Mucosa of stomach (tissue), 1 donor: ENCODE results near the gene PRKCG.

ENCODE experiments used
- H3K27me3 ChIP-seq: one replicate; pipeline ENCODE4 v1.7.0; 2013; ENCODE audit warnings: mild to moderate bottlenecking, low read length; ENCODE audit not compliant: control insufficient read depth, insufficient read depth
- H3K36me3 ChIP-seq: one replicate; pipeline ENCODE4 v1.7.0; 2013; ENCODE audit warnings: low read length; ENCODE audit not compliant: control insufficient read depth, insufficient read depth
- H3K4me1 ChIP-seq: one replicate; pipeline ENCODE4 v1.7.0; 2013; ENCODE audit warnings: mild to moderate bottlenecking, low read length; ENCODE audit not compliant: control insufficient read depth, insufficient read depth
- H3K4me3 ChIP-seq: one replicate; pipeline ENCODE4 v1.7.0; 2013; ENCODE audit warnings: low read length
- H3K9ac ChIP-seq: one replicate; pipeline ENCODE4 v1.7.0; 2013; ENCODE audit warnings: mild to moderate bottlenecking, low read length, moderate library complexity
- H3K9me3 ChIP-seq: one replicate; pipeline ENCODE4 v1.7.0; 2013; ENCODE audit warnings: mild to moderate bottlenecking, low read length, moderate library complexity; ENCODE audit not compliant: control insufficient read depth
- donor health status: Pancreatic carcinoma.

The PRKCG gene

GRCh38 chr19:53875602-53876325 lies 6.2 kb upstream of the PRKCG start:
- Histone ChIP-seq H3K9ac (no peak overlapping the region), H3K36me3 (peaks cover 5% of the 10 kb centered on the region), H3K4me3 (no peak overlapping the region), H3K4me1 (peaks cover 18% of the 10 kb centered on the region), H3K27me3 (peaks cover 14% of the 10 kb centered on the region), H3K9me3 (no peaks in the 10 kb centered on the region)

- Histone ChIP-seq H3K36me3 (peaks cover 5% of the 10 kb centered on the region), H3K4me3 (no peak overlapping the region), H3K4me1 (peaks cover 21% of the 10 kb centered on the region), H3K27me3 (peaks cover 24% of the 10 kb centered on the region), H3K9me3 (no peaks in the 10 kb centered on the region), H3K9ac (no peak overlapping the region)
These were observed 5.3 kb upstream of the PRKCG start for GRCh38 chr19:53876651-53877224.

GRCh38 chr19:53877361-53877766 lies 4.6 kb upstream of the PRKCG start:
- Histone ChIP-seq H3K36me3 (peaks cover 5% of the 10 kb centered on the region), H3K4me3 (no peak overlapping the region), H3K4me1 (peaks cover 26% of the 10 kb centered on the region), H3K9ac (no peak overlapping the region), H3K27me3 (peaks cover 30% of the 10 kb centered on the region), H3K9me3 (no peaks in the 10 kb centered on the region)

GRCh38 chr19:53878776-53879139 lies 3.2 kb upstream of the PRKCG start:
- Histone ChIP-seq H3K36me3 (peaks cover 5% of the 10 kb centered on the region), H3K4me1 (peaks cover 24% of the 10 kb centered on the region), H3K4me3 (peak overlapping the region; percentile 77), H3K27me3 (peaks cover 44% of the 10 kb centered on the region), H3K9me3 (no peaks in the 10 kb centered on the region), H3K9ac (peak overlapping the region; percentile 81)

- Histone ChIP-seq H3K9me3 (no peaks in the 10 kb centered on the region), H3K4me3 (peak overlapping the region; percentile 77), H3K9ac (peak overlapping the region; percentile 81), H3K27me3 (peaks cover 51% of the 10 kb centered on the region), H3K36me3 (peaks cover under 1% of the 10 kb centered on the region), H3K4me1 (peaks cover 24% of the 10 kb centered on the region)
These were observed 2.6 kb upstream of the PRKCG start for GRCh38 chr19:53879140-53880081.

- peaks cover 57% of the 10 kb centered on the region for H3K27me3 ChIP-seq
- H3K4me3 ChIP-seq, result no peak overlapping the region
- no peak overlapping the region for H3K9ac ChIP-seq
- H3K36me3 ChIP-seq, result no peaks in the 10 kb centered on the region
- peaks cover 24% of the 10 kb centered on the region for H3K4me1 ChIP-seq
- no peaks in the 10 kb centered on the region for H3K9me3 ChIP-seq
These were observed 1.1 kb upstream of the PRKCG start for GRCh38 chr19:53880711-53881481.

GRCh38 chr19:53882391-53883050 lies 524 bp downstream of the PRKCG start:
- Histone ChIP-seq H3K27me3 (peaks cover 57% of the 10 kb centered on the region), H3K4me3 (no peak overlapping the region)

GRCh38 chr19:53883231-53883661 lies 1.2 kb downstream of the PRKCG start:
- Histone ChIP-seq H3K27me3 (peaks cover 57% of the 10 kb centered on the region), H3K9ac (no peak overlapping the region), H3K4me3 (no peak overlapping the region)

More at GRCh38 chr19:53882391-53883050, 524 bp downstream of the PRKCG start:
- H3K36me3 ChIP-seq, result no peaks in the 10 kb centered on the region
- peak overlapping the region; percentile 25 for H3K9ac ChIP-seq
- H3K9me3 ChIP-seq, result no peaks in the 10 kb centered on the region
- H3K4me1 ChIP-seq, result peaks cover 24% of the 10 kb centered on the region

GRCh38 chr19:53883741-53884140 lies 1.7 kb downstream of the PRKCG start:
- Histone ChIP-seq H3K36me3 (no peaks in the 10 kb centered on the region), H3K9ac (no peak overlapping the region), H3K27me3 (peaks cover 57% of the 10 kb centered on the region), H3K4me1 (peaks cover 23% of the 10 kb centered on the region), H3K9me3 (no peaks in the 10 kb centered on the region), H3K4me3 (no peak overlapping the region)

More at GRCh38 chr19:53883231-53883661, 1.2 kb downstream of the PRKCG start:
- Histone ChIP-seq H3K9me3 (no peaks in the 10 kb centered on the region), H3K4me1 (peaks cover 24% of the 10 kb centered on the region), H3K36me3 (no peaks in the 10 kb centered on the region)

GRCh38 chr19:53884256-53884655 lies 2.3 kb downstream of the PRKCG start:
- peaks cover 57% of the 10 kb centered on the region for H3K27me3 ChIP-seq
- H3K9ac ChIP-seq, result no peak overlapping the region
- H3K36me3 ChIP-seq, result no peaks in the 10 kb centered on the region
- H3K9me3 ChIP-seq, result no peaks in the 10 kb centered on the region
- H3K4me1 ChIP-seq, result peaks cover 22% of the 10 kb centered on the region
- no peak overlapping the region for H3K4me3 ChIP-seq

- Histone ChIP-seq H3K4me3 (no peak overlapping the region), H3K9me3 (no peaks in the 10 kb centered on the region), H3K4me1 (peaks cover 19% of the 10 kb centered on the region), H3K36me3 (no peaks in the 10 kb centered on the region), H3K27me3 (peaks cover 50% of the 10 kb centered on the region), H3K9ac (no peak overlapping the region)
These were observed 3.0 kb downstream of the PRKCG start for GRCh38 chr19:53885036-53885435.
